NCI-H526 (cell line): ENCODE data around the gene TCN2.
"Not testable (repeated sequence)": the region's sequence is repeated elsewhere in the genome, so short reads cannot be mapped to it uniquely, and the experiment has no call there.

Experiments used
- DNase-seq, 2 experiments: peaks; one replicate each; lab custom pipeline; 2025; lab: John Stamatoyannopoulos, UW

Gene TCN2

DNA sequence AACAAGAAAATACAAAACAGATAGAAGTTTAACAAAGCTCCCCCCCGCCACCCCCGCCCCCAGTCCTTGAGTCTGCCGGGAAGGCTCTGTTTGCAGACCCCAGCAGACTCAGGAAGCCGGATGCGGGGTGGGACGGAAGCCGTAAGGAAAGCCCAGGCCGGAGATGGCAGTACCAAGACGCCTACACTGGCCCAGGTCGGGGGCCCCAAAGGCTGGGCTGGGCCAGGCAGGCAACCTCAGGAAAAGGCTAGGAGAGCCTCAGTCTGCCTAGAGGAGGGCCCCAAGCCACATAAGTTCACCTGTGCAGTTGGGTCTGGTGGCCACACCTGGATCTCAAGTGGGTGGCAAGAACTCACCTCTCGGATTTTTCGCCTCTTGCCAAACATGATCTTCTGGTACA lies 28.5 kb upstream of the TCN2 start:
- DNase-seq, result no peak

DNA sequence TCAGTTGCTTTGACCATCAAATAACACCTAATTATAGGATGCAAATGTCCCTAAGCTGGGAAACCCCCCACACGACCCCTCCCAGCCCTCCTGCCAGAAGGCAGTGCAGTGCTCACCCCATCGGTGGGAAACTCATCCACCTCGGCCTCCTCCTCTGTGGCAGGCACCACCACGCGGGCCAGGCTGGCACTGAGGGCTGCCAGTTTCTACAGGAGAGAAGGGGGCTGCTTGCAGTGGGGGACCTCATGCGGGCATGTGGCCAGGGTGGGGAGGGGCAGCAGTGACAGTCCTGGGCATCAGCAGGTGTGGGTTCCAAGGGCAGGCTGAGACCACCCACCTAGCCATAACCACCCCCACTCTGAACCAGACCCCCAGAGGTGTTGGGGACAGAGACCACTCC lies 26.1 kb upstream of the TCN2 start:
- no peak for DNase-seq

DNA sequence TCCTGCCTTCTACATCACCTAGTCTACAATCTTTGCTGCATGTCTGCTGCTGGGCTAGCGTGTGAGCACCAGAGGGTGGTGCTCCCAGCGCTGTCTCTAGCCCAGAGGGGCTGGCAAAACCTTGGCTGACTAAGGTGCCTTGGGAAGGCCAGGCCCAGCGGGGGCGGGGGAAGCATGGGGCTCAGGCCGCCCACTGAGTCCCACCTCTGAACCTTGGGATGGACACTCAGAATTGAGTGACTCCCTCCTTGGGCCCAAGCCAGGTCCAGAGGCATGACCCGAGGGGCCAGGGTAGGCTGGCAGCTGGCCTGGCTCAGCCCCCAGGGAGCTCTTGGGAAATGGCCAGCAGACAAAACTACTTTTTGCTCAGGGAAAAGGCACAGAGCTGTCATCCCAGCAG lies 24.9 kb upstream of the TCN2 start:
- DNase-seq, result no peak

DNA sequence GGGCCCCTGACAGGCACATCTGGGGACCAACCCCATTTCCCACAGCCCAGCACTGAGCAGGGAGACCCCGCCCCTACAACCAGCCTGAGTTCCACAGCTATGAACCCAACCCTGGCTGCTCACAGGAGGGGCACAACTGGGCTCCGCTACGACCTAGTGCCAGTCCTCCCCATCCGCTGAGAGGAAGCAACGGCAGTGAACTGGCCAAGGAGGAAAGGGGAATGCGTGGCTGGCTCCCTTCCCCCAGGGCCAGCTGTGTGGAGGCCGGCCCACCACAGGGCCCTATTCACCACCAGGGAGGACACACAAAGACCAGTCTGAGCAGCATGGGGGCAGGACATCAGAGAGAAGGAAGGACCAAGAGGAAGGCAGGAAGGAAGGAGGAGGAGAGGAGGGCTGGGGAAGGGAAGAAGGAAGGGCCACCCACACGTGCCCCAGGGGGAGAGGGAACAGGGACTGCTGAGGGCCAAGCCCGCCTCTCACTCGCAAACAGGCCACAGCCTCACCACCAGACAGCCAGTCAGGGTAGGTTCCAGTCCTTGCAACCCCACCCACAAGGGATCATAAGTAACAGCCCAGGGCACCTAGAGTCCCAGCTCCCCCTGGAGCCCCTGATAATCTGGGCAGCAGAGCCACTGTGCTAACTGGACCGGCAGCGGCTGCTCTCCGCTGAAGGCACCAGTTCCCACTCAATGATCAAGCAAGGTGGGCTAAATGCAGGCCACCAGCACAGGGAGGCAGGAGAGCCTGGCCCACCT lies 24.0 kb upstream of the TCN2 start:
- no peak for DNase-seq

DNA sequence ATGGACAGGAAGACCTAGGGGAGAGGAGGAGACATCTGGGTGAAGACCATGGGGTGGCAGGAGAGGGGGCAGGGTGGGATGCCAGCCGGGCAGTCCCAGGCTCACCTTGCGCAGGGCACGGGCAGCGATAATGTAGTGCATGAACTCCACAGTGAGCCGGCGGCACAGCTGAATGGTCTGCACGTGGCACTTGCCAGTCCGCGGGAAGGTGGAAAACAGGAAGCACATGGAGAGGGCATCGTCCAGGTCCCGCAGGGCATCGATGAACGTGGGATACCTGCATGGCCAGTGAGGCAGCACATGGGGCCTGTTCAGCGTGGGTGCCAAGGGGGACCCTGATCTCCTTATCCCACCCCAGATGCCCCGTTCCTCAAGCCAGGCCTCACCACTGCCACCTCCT lies 22.5 kb upstream of the TCN2 start:
- no peak for DNase-seq

DNA sequence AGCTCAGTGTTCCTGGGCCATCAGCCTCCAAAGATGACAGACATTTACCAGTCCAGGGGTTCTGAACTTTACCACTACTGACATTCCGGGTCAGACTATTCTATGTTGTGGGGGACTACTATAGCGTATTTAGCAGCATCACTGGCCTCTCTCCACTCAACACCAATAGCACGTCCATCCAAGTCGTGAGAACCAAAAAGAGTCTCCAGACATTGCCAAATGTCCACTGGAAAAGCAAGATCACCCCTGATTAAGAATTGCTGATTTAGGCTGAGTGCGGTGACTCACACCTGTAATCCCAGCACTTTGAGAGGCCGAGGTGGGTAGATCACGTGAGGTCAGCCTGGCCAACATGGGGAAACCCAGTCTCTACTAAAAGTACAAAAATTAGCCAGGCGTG lies 20.6 kb upstream of the TCN2 start:
- no peak for DNase-seq

DNA sequence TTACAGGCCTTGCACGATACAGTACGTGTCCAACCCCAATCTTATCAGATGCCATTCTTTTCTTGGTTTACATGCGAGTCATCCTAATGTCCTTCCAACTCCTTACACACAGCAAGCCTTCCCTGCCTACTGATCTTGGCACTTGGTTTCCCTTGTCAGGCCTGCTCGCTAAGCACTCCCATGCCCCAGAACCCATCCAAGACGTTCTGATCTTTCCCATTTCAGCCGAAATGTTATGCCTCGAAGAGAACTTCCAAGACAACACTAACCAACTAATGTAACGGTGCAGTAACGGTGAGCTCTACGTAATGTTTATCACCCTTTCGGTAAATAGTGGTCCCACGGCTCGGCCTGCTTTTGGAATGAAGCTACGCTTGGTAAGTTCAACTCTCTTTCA lies 15.8 kb upstream of the TCN2 start:
- DNase-seq, result no peak

DNA sequence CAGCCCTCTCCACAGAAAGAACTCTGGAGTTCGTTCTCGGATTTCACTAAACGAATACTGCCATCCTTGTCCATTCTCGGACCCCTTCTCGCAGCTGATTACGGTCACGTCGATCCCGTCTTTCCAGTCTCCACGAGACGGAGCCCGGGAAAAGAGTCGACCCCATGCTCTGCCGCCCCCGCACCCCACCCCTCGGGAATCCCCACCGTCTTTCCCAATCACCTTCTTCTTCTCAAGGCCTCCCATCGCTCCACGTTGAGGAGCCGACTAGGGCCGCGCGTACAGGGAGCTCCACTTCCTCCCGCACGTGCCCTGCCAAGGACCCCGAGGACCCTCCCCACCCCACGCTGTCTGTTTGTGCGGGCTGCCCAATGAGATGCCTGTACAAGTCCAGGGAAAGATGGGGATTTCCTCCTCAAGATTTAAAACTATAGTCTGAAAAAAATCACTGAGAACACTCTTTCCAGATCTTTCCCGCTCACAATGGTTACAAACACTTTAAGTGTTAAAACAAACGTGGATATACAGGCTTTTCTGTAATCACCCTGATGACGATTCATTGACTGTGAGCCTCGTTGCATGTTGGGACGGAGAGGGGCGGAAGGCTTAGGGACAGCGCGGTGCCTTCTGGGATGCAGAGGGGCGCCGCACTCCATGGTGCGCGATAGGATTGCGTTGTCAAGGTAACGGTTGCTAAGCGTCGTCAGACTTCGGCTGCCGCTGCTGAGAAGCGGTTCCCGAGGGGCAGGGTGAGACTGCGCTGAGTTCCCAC lies 15.2 kb upstream of the TCN2 start, which contains the start of gene PES1:
Gene PES1, minus strand, starts transcription at position 323 of the 772 bp plus-strand sequence. Its CDS starts 77 bp downstream, at position 246.
- DNase-seq, result peak; percentile 97 to 99

DNA sequence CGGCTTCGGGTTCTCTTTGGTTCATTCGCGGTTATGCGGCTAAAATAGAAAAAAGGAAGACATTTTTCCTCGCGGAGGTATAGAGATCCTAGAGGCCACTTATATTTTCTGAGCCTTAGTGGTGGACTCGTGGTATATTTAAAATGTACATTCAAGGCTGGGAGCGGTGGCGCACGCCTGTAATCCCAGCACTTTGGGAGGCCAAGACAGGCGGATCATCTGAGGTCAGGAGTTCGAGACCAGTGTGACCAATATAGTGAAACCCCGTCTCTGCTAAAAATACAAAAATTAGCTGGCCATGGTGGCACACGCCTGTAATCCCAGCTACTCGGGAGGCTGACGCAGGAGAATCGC lies 14.6 kb upstream of the TCN2 start:
- DNase-seq, result not testable (repeated sequence)

DNA sequence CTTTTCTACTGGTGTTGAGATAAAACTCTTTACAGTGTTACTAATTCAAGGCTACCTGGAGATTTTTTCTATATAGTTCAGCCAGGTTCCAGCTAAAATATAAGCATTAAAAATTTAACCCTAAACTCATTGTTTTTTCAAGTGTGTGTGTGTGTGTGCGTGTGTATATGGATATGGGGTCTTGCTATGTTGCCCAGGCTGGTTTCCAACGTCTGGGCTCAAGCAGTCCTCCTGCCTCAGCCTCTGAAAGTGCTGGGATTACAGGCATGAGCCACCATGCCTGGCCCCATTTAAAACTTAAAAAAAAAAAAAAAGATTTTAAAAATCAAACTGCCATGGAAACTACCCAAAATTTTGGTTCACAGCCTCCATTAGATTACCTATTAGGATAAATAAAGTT lies 10.8 kb upstream of the TCN2 start:
- DNase-seq, result no peak

DNA sequence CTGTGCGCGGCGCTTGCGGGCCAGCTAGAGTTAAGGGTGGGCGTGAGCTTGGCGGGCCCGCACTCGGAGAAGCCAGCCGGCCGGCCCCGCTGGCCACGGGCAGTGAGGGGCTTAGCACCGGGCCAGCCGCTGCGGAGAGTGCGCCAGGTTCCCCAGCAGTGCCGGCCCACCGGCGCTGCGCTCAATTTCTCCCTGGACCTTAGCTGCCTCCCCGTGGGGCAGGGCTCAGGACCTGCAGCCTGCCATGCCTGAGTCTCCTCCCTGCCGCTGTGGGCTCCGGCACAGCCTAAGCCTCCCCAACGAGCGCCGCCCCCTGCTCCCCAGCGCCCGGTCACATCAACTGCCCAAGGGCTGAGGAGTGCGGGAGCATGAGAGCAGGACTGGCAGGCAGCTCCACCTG lies 10.1 kb upstream of the TCN2 start:
- no peak for DNase-seq

DNA sequence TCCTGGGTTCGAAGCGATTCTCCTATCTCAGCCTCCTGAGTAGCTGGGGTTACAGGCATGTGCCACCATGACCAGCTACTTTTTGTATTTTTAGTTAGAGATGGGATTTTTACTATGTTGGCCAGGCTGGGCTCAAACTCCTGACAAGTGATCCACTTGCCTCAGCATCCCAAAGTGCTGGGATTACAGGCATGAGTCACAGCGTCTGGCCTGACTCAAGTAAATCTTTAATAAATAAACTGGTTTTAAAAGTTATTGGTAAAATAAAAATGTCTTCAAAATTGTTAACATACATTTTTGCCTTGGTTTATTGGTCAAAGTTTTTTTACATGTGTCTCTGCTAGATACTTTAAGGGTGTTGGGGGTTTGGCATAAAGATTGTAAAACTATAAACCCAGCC lies 8.0 kb upstream of the TCN2 start:
- DNase-seq, result no peak

DNA sequence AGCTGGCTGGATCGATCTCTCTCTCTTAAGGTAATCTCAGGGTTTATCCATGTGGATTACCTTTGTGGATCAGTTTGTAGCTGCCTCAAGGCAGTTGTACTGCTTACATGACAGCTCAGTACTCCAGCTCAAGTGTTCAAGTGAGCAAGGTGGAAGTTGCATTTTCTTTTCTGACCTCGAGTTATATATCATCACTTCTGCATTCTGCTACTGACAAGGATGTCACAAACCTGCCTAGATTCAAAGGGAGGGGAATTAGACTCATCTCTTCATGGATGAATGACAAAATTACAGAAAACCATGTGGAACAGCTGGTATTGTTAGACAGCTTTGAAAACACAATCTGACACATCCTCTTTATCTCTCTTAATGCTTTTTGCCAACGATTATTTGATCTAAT lies 6.1 kb upstream of the TCN2 start:
- no peak for DNase-seq

DNA sequence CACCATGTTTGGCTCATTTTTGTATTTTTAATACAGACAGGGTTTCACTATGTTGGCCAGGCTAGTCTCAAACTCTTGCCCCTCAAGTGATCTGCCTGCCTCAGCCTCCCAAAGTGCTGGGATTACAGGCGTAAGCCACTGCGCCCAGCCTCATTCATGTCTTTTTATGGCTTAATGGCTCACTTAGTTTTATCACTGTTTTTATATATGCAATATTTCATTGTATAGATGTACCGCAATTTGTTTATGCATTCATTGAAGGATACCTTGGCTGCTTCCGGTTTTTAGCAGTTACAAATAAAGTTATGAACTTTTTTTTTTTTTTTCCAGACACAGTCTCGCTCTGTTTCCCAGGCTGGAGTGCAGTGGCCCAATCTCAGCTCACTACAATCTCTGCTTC lies 5.5 kb upstream of the TCN2 start:
- DNase-seq, result no peak

DNA sequence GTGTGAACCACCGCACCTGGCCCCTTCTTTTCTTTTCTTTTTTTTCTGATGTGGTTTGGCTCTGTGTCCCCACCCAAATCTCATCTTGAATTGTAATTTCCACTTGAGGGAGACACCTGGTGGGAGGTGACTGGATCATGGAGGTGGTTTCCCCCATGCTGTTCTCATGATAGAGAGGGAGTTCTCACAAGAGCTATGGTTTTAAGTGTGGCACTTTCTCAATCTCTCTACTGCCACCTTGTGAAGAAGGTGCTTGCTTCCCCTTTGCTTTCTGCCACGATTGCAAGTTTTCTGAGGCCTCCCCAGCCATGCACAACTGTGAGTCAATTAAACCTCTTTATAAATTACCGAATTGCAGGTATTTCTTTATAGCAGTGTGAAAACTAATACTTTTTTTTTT lies 4.9 kb upstream of the TCN2 start:
- DNase-seq, result peak; percentile 14 to 47

DNA sequence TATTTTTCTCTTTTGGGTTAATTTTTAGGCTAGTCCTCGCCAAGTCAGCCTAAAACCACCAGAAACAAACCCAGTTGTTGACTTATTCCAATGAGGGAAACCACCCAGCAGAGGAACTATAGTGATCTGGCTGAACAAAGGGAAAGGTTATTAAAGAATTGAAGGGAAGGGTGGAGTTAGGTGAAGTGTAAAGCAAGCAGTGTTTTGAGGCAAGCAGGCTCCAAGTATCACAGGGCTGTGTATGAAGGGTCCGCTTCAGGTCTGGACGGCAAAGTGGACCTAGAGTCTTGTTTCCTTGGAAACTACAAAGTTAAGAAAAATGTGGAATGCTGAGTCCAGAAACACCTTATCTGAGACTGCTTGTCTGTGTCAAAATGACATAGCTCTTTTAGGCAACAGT lies 3.2 kb upstream of the TCN2 start:
- DNase-seq, result peak in 1 of 2 experiments; percentile 11

DNA sequence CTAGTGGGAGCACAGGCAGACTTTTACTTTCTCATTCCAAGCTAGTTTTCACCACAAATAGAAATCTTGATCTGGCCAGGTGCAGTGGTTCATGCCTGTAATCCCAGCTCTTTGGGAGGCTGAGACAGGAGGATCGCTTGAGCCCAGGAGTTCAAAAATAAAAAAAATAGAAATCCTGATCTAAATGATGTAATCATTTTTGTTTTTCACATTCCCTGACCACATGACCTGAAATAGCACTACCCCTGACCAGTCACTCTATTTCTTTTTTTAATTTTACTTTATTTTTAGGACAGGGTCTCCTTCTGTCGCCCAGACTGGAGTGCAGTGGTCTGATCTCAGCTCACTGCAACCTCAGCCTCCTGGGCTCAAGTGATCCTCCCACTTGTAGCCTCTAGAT lies 2.3 kb upstream of the TCN2 start:
- no peak for DNase-seq

DNA sequence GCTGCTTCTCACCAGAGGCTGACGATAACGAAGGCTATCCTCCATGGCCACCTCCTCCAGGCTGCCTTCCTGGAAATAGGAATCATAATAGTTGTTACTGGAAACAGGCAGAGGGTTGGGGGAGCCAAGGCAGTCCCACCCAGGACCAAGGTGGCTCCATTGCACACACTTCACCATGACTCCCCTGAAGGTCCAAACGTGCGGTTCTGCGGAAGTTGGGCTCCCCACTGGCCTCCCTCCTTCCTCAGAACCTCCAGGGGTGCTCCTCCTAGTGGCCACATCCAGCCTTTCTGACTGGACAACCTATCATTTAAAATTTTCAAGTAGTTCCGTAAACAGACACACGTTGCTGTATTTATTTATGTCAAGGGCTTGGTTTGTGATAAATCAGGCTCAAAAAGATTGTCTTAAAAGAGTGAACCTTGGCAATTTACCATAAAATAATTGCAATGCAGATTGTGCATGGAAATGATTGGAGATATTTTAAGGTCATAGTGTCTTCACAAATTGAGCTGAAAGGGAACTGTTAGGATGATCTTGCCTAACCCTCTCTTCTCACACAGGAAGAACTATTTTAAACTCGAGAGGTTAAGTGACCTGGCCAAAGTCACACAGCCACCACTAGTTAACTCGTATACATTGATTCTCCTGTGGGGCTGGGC lies 1.4 kb upstream of the TCN2 start:
- DNase-seq, result peak; percentile 23 to 62

DNA sequence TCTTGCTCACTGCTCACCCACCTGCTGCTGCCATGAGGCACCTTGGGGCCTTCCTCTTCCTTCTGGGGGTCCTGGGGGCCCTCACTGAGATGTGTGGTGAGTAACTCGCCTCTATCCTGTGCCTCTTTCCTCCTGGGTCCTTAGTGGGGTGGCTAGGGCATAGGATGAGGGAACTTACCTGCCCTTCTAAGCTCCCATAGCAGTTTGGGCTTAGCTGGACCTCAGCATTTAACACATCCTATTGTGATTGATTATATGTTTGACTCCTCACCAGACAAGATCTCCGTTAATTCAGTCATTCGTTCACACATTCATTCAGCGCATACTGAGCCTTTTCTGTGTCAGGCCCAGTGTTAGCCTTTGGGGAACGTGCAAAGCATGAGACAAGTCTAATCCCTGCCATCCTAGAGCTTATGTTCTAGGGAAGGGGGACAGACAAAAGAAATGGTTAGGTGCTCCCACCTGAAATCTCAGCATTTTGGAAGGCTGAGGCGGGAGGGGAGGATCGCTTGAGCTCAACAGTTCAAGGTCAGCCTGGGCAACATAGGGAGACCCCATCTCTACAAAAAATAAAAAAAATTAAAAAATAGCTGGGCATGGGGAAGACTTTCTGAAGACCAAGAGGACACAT lies 441 bp downstream of the TCN2 start:
- no peak for DNase-seq

DNA sequence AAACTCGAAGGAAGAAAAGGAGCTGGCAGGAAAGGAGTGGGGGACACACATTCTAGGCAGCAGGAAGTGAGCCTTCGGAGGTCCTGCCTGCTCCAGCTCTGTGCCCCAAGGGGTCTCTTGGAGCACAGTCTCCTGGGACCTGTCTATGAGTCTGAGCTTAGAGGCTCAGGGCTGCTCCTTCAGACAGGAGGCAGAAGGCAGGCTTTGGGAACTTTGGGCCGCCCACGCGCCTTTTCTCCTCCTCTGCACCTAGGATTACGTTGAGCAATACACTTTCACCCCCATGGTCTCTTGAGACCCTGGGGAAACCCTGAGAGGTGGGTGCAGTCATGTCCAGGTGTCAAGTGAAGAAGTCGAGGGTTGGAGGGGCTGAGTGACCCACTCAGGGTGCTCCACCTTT lies 965 bp downstream of the TCN2 start:
- DNase-seq, result no peak

DNA sequence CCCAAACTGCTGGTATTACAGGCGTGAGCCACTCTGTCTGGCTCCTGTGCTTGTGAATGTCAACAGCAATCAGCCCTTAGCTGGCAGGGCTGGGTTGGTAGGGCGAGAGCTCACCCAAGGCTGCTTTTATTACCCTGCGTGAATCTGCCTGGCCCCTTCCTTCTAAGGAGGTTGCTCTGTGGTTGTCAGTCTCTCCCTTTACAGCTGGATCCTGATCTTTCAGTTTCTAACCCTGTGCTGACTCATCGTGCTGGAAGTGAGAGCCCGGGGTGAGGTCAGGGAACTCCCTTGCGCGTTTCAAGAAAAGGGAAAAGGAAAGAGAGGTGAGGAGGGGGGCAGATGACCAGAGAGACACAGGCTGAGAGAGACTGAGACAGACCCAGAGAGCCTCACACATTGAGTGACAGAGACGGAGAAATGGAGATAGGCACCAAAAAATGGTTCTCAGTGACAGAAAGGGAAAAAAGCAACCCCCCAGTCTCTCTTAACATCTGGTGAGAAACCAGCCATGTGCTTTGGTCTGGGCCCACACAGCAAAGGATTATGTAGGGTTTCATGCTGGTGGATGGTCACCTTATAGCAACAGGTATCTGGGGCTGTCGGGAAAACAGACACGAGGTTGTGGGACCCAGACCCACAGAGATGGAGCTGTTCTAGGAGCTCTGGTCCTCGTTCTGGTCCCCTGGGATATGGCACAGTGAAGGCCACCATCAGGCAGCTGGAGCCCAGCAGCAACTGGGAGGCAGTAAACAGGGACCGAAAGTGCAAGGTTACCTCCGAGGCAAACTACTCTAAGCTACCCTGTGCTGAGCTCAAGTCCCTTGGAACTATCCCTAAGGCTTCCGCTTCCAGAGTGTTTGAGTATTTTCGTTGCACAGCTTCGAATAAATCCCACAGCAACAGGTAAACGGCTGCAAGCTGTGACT lies 2.5 kb downstream of the TCN2 start:
- no peak for DNase-seq

DNA sequence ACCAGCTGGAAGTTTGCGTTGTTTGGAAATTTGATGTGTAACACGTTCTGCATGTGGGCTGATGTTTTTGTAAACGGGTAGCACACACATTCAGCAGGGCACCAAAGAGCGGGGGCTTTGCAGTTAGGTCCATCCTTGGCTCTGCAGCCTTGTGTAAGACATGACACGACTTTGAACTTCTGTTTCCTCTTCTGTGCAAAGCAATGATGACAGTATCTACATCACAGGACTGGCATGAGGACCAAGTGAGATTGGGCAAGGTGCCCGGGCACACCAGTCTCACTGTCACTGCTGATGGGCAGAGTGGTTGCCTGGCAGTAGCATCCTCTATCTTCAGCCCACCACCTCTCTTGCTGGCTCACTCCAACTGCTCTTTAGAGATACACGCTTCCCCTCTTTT lies 3.3 kb downstream of the TCN2 start:
- no peak for DNase-seq
